NCI-H187 (cell line): Measurements from ENCODE around the gene ETV7.
A peak's percentile ranks its signal among the peaks of the same experiment; 100 is the strongest.

Source experiments
- DNase-seq, 2 experiments: peaks; one replicate each; lab custom pipeline; 2025; lab: John Stamatoyannopoulos, UW

ETV7 gene

GRCh38 chr6:36320475-36320874 lies 67.0 kb downstream of the ETV7 start:
- peak; percentile 63 to 65 for DNase-seq

- DNase-seq = no peak
These were observed 67.6 kb downstream of the ETV7 start for GRCh38 chr6:36319821-36320220.

GRCh38 chr6:36319436-36319762 lies 68.1 kb downstream of the ETV7 start:
- peak; percentile 75 to 80 for DNase-seq

GRCh38 chr6:36318690-36319435 lies 68.6 kb downstream of the ETV7 start:
- no peak for DNase-seq

GRCh38 chr6:36317623-36318022 lies 69.8 kb downstream of the ETV7 start:
- no peak for DNase-seq
